ENCODE data around the gene C2orf15. TPM values are rescaled to one million over a fixed set of nuclear protein-coding genes. Genes with fewer than 3 reads are reported as not detected.
"Not testable (repeated sequence)": the region's sequence is repeated elsewhere in the genome, so short reads cannot be mapped to it uniquely, and the experiment has no call there.

Gene C2orf15
- total and polyA plus RNA-seq, 9 of the 15 experiments (the other 6 are each of a cell fraction or from before 2014, with no cell fraction given), result 0.04 to 0.27 (median 0.15) TPM; not detected in 1

- H3K4me2 ChIP-seq (ENCODE audit: insufficient read depth, low read length); H3K9me3 ChIP-seq (replicated peaks; ENCODE audit: control insufficient read depth, insufficient read depth, low read depth, low read length); FAIRE-seq; H3K4me1 ChIP-seq (replicated peaks in 1 of 2; ENCODE audit: control insufficient read depth in 2 of 2, insufficient read depth in 2 of 2, low read length in 2 of 2); in situ Hi-C loops (cut with MboI); H3K36me3 ChIP-seq (ENCODE audit: control insufficient read depth, insufficient read depth, low read length); H3K27ac ChIP-seq (ENCODE audit: extremely low read depth, low read depth, low read length); ATAC-seq; CTCF ChIA-PET (ENCODE audit: low intra/inter-chr PET ratio); BruUV-seq (replicated peaks); H3K27me3 ChIP-seq (ENCODE audit: control insufficient read depth in 2 of 2, insufficient read depth in 2 of 2, low read length in 2 of 2); H2AFZ ChIP-seq (ENCODE audit: low read depth, low read length); H3K9ac ChIP-seq (ENCODE audit: insufficient read depth in 1 of 2, low read depth in 2 of 2, low read length in 2 of 2); H4K20me1 ChIP-seq (replicated peaks; ENCODE audit: control insufficient read depth, insufficient read depth, low read length); intact Hi-C loops (cut with micrococcal nuclease); H3K9me1 ChIP-seq (ENCODE audit: control insufficient read depth, insufficient read depth, low read length); H3K4me3 ChIP-seq; H3K79me2 ChIP-seq (ENCODE audit: control insufficient read depth, insufficient read depth, low read length); TF ChIP-seq TEAD4 (CRISPR knock-in tag; IDR thresholded peaks at IDR 0.05; ENCODE audit: borderline replicate concordance): not testable (repeated sequence)
- DNase-seq (ENCODE audit: extremely low read depth in 1 of 4, low spot score in 3 of 4), result peak in 1 of 4 experiments; percentile 31
- WGBS (ENCODE audit: insufficient coverage, low coverage, missing lambda C conversion rate), result 4% methylated on average over 2 of the region's 2 CpGs
- peak; percentile 70 for TF ChIP-seq NCOR1 (IDR thresholded peaks at IDR 0.05)
- peak; percentile 74; the same call in 1 of the 2 replicates for TF ChIP-seq TAL1 (IDR thresholded peaks at IDR 0.05)
- TF ChIP-seq CBFA2T2 (conservative IDR thresholded peaks at IDR 0.05), result peak; percentile 81
- TF ChIP-seq TRIM24 (IDR thresholded peaks at IDR 0.05), result peak; percentile 30 to 50; a peak in 1 of 4 replicates
- TF ChIP-seq TEAD4 (IDR thresholded peaks at IDR 0.05; ENCODE audit: low read length), result peak; percentile 48
- TF ChIP-seq TCF3 (CRISPR knock-in tag; IDR thresholded peaks at IDR 0.05), result 0 out of 2 replicates have a peak, but pooled peaks have one; percentile 38
- peak; percentile 43 for TF ChIP-seq ARID1B (IDR thresholded peaks at IDR 0.05)
- peak; percentile 85 for TF ChIP-seq CBFA2T3 (IDR thresholded peaks at IDR 0.05)
- peak; percentile 40; the same call in 1 of the 2 replicates for TF ChIP-seq NFIC (IDR thresholded peaks at IDR 0.05)
- TF ChIP-seq MTA2 (IDR thresholded peaks at IDR 0.05; ENCODE audit: low read depth), result 0 out of 2 replicates have a peak, but pooled peaks have one; percentile 22
- POLR2A ChIA-PET, result interaction anchor here (1.4 kb wide), 1 partner anchor 37 kb away, joined by 4 read pairs; no protein-coding TSS in a partner anchor
These were observed 6.4 kb upstream of the C2orf15 start for GRCh38 chr2:99135044-99135556.
